Loucy (cell line): ENCODE data around the gene MRPS15.
"Not testable (repeated sequence)": the region's sequence is repeated elsewhere in the genome, so short reads cannot be mapped to it uniquely, and the experiment has no call there.

ENCODE experiments used
- H2AFZ ChIP-seq: fragments of 200-600 bp; sonication (generic); 2 replicates; pipeline ENCODE4 v1.6.0; 2016; ENCODE audit warnings: antibody characterized with exemption, mild to moderate bottlenecking, low read length, moderate library complexity
- H3F3A ChIP-seq: fragments of 200-600 bp; 2 replicates; pipeline ENCODE4 v1.6.0; 2016; ENCODE audit warnings: antibody characterized with exemption, low read depth, mild to moderate bottlenecking
- H3K27me3 ChIP-seq: fragments of 200-600 bp; sonication (generic); 2 replicates; pipeline ENCODE4 v1.6.1; 2014; ENCODE audit warnings: low read length, mild to moderate bottlenecking; ENCODE audit not compliant: insufficient read depth, poor library complexity, severe bottlenecking
- H3K36me3 ChIP-seq: fragments of 200-600 bp; sonication (generic); 2 replicates; pipeline ENCODE4 v1.6.1; 2016; ENCODE audit warnings: low read length; ENCODE audit not compliant: insufficient read depth
- H3K4me1 ChIP-seq: fragments of 200-600 bp; sonication (generic); 2 replicates; pipeline ENCODE4 v1.5.1; 2014; ENCODE audit warnings: low read length, mild to moderate bottlenecking; ENCODE audit not compliant: insufficient read depth, poor library complexity, severe bottlenecking
- H3K4me2 ChIP-seq: fragments of 200-600 bp; sonication (generic); 2 replicates; pipeline ENCODE4 v1.6.0; 2014; ENCODE audit warnings: antibody characterized with exemption, low read length, low read depth, mild to moderate bottlenecking; ENCODE audit not compliant: poor library complexity, severe bottlenecking
- H3K4me3 ChIP-seq: fragments of 200-600 bp; sonication (generic); 2 replicates; pipeline ENCODE4 v1.5.1; 2014; ENCODE audit warnings: low read length, mild to moderate bottlenecking, mixed read lengths; ENCODE audit not compliant: poor library complexity, severe bottlenecking
- H3K79me2 ChIP-seq: fragments of 200-600 bp; sonication (generic); 2 replicates; pipeline ENCODE4 v1.6.1; 2014; ENCODE audit warnings: low read length; ENCODE audit not compliant: insufficient read depth
- H3K9ac ChIP-seq: fragments of 200-600 bp; sonication (generic); 2 replicates; pipeline ENCODE4 v1.6.0; 2014; ENCODE audit warnings: mild to moderate bottlenecking, low read depth, low read length, moderate library complexity; ENCODE audit not compliant: poor library complexity, severe bottlenecking
- H3K9me2 ChIP-seq: fragments of 200-600 bp; sonication (generic); replicated peaks from 2 replicates; pipeline ENCODE4 v1.6.1; 2016; ENCODE audit warnings: low read depth, low read length, mixed read lengths
- H3K9me3 ChIP-seq: fragments of 200-600 bp; sonication (generic); 2 replicates; pipeline ENCODE4 v1.6.1; 2014; ENCODE audit warnings: mild to moderate bottlenecking, antibody characterized with exemption, low read length, low read depth; ENCODE audit not compliant: insufficient read depth
- H4K20me1 ChIP-seq: fragments of 200-600 bp; sonication (generic); 2 replicates; pipeline ENCODE4 v1.6.0; 2014; ENCODE audit warnings: antibody characterized with exemption, low read length, mild to moderate bottlenecking; ENCODE audit not compliant: insufficient read depth, poor library complexity, severe bottlenecking
- CTCF ChIP-seq: fragments of 200-600 bp; sonication (generic); conservative IDR thresholded peaks from 2 replicates; pipeline ENCODE4 v1.5.1; 2014; ENCODE audit warnings: mild to moderate bottlenecking, antibody characterized with exemption, low read length
- EZH2phosphoT487 ChIP-seq: fragments of 200-600 bp; IDR thresholded peaks from 2 replicates; pipeline ENCODE4 v1.6.1; 2018; ENCODE audit warnings: antibody characterized with exemption, mild to moderate bottlenecking, moderate library complexity, borderline replicate concordance

MRPS15 gene

GRCh38 chr1:36480161-36480560 is 16.0 kb upstream of the MRPS15 start:
- Histone ChIP-seq H4K20me1 (no peaks in the 10 kb centered on the region), H3K9me2 (no peaks in the 10 kb centered on the region), H3K4me2 (no peak overlapping the region), H3K4me3 (no peak overlapping the region), H3K79me2 (no peaks in the 10 kb centered on the region), H3F3A (no peaks in the 10 kb centered on the region), H3K27me3 (no peaks in the 10 kb centered on the region), H3K36me3 (no peaks in the 10 kb centered on the region), H3K4me1 (no peaks in the 10 kb centered on the region), H3K9me3 (no peaks in the 10 kb centered on the region), H3K9ac (no peak overlapping the region), H2AFZ (no peak overlapping the region)
- TF ChIP-seq CTCF (no peak), EZH2phosphoT487 (no peak)

- no peaks in the 10 kb centered on the region for H3K9me2 ChIP-seq
- H3K36me3 ChIP-seq: no peaks in the 10 kb centered on the region
- no peaks in the 10 kb centered on the region for H3K4me1 ChIP-seq
- H3K9ac ChIP-seq: no peak overlapping the region
- no peaks in the 10 kb centered on the region for H4K20me1 ChIP-seq
- no peak overlapping the region for H2AFZ ChIP-seq
- no peak overlapping the region for H3K4me2 ChIP-seq
- no peaks in the 10 kb centered on the region for H3K27me3 ChIP-seq
- no peak for TF ChIP-seq CTCF
- no peak overlapping the region for H3K4me3 ChIP-seq
- no peaks in the 10 kb centered on the region for H3K9me3 ChIP-seq
- H3F3A ChIP-seq: no peaks in the 10 kb centered on the region
- no peaks in the 10 kb centered on the region for H3K79me2 ChIP-seq
Observed at GRCh38 chr1:36479505-36480051, 15.4 kb upstream of the MRPS15 start.

GRCh38 chr1:36477615-36478014 is 13.4 kb upstream of the MRPS15 start:
- H3F3A ChIP-seq, H3K27me3 ChIP-seq, H2AFZ ChIP-seq, H3K79me2 ChIP-seq, H3K9ac ChIP-seq, H3K36me3 ChIP-seq, H3K9me2 ChIP-seq, H3K4me2 ChIP-seq, H3K9me3 ChIP-seq, H3K4me3 ChIP-seq, H3K4me1 ChIP-seq, H4K20me1 ChIP-seq: not testable (repeated sequence)

GRCh38 chr1:36476945-36477344 is 12.8 kb upstream of the MRPS15 start:
- Histone ChIP-seq H2AFZ (no peak overlapping the region), H3K4me1 (no peaks in the 10 kb centered on the region), H4K20me1 (no peaks in the 10 kb centered on the region), H3K36me3 (no peaks in the 10 kb centered on the region), H3K9me2 (no peaks in the 10 kb centered on the region), H3K9ac (no peak overlapping the region), H3K27me3 (no peaks in the 10 kb centered on the region), H3K4me2 (no peak overlapping the region), H3F3A (no peaks in the 10 kb centered on the region), H3K79me2 (no peaks in the 10 kb centered on the region), H3K9me3 (no peaks in the 10 kb centered on the region), H3K4me3 (no peak overlapping the region)
- TF ChIP-seq EZH2phosphoT487: no peak
- no peak for TF ChIP-seq CTCF
